Calu3 (cell line): ENCODE results near the gene ATP1B3. TPM values are rescaled to one million over a fixed set of nuclear protein-coding genes. Genes with fewer than 3 reads are reported as not detected.

Source experiments
- BruUV-seq: library from RNA; stranded (reverse); fragments of 400-500 nt; replicated peaks from 2 replicates; lab custom pipeline; 2021; lab: Mats Ljungman, UMichigan
- CTCF ChIA-PET: fragments of 300-600 bp; sonication (Branson Sonifier 250); formaldehyde crosslinking; loops from one replicate; lab custom pipeline; 2022; ENCODE audit warnings: antibody characterized with exemption; lab: Charles Lee
- DNase-seq: peaks from one replicate; pipeline ENCODE4 v3.0.0; 2022
- H3K27ac Mint-ChIP-seq: one replicate; pipeline ENCODE4 v1.8.0; 2022; ENCODE audit warnings: mixed read lengths; ENCODE audit not compliant: unreplicated experiment
- H3K27me3 Mint-ChIP-seq: one replicate; pipeline ENCODE4 v1.8.0; 2022; ENCODE audit warnings: mixed read lengths; ENCODE audit not compliant: unreplicated experiment
- H3K36me3 Mint-ChIP-seq: one replicate; pipeline ENCODE4 v1.8.0; 2022; ENCODE audit warnings: mild to moderate bottlenecking, moderate library complexity, mixed read lengths; ENCODE audit not compliant: insufficient read depth, unreplicated experiment
- H3K4me1 Mint-ChIP-seq: one replicate; pipeline ENCODE4 v1.8.0; 2022; ENCODE audit warnings: mild to moderate bottlenecking, low read depth, mixed read lengths; ENCODE audit not compliant: unreplicated experiment
- H3K4me3 Mint-ChIP-seq: one replicate; pipeline ENCODE4 v1.8.0; 2022; ENCODE audit warnings: mild to moderate bottlenecking, low read depth, moderate library complexity, mixed read lengths; ENCODE audit not compliant: unreplicated experiment
- H3K9me3 Mint-ChIP-seq: one replicate; pipeline ENCODE4 v1.8.0; 2022; ENCODE audit warnings: low read depth, mixed read lengths; ENCODE audit not compliant: unreplicated experiment
- intact Hi-C: fragments of 100-400 bp; cut with micrococcal nuclease; formaldehyde crosslinking; loops from one replicate; pipeline ENCODE4 v1.10.0; 2022; ENCODE audit not compliant: unreplicated experiment
- total RNA-seq: library from RNA; stranded (reverse); gene quantifications from 2 replicates; pipeline ENCODE4 v1.2.3, GENCODE V29; 2022
- TF ChIP-seq, protein P1 (sequence below): fragments of 200-600 bp; IDR thresholded peaks from one replicate; pipeline ENCODE4 v1.8.0; 2022; ENCODE audit warnings: antibody characterized with exemption; ENCODE audit not compliant: unreplicated experiment

The ATP1B3 gene
- total RNA-seq, 1 experiment from 2014 or later: 157 TPM

DNA sequence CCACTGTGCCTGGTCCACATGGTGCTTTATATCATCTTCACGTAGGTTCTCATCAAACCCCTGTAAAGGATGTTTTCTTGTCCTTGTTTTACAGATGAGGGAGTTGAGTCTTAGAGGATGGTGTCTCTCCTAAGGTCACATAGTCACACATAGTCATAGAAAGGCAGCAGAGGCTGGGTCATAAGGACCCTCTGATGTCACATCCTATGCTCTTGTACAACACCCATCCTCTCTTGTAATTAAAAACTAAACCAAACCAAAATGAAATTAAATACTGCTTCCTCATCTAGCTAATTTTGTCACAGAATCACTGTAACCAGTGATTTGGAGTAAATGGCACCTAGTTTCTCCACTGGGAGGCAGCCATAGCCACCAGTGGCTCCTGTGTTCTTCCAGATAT is 21.8 kb upstream of the ATP1B3 start:
- TF ChIP-seq, protein P1, sequence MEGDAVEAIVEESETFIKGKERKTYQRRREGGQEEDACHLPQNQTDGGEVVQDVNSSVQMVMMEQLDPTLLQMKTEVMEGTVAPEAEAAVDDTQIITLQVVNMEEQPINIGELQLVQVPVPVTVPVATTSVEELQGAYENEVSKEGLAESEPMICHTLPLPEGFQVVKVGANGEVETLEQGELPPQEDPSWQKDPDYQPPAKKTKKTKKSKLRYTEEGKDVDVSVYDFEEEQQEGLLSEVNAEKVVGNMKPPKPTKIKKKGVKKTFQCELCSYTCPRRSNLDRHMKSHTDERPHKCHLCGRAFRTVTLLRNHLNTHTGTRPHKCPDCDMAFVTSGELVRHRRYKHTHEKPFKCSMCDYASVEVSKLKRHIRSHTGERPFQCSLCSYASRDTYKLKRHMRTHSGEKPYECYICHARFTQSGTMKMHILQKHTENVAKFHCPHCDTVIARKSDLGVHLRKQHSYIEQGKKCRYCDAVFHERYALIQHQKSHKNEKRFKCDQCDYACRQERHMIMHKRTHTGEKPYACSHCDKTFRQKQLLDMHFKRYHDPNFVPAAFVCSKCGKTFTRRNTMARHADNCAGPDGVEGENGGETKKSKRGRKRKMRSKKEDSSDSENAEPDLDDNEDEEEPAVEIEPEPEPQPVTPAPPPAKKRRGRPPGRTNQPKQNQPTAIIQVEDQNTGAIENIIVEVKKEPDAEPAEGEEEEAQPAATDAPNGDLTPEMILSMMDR: no peak
- no peak for DNase-seq
- intact Hi-C loops: no loop called here
- Mint-ChIP-seq H3K27ac (no peak overlapping the region), H3K36me3 (no peaks in the 10 kb centered on the region), H3K9me3 (no peaks in the 10 kb centered on the region), H3K4me3 (no peak overlapping the region), H3K4me1 (peaks cover 11% of the 10 kb centered on the region), H3K27me3 (no peaks in the 10 kb centered on the region)
- no TSS peak for BruUV-seq
- CTCF ChIA-PET: interaction anchor here (0.7 kb wide), 1 partner anchor 310 kb away, joined by 4 read pairs; no protein-coding TSS in a partner anchor

DNA sequence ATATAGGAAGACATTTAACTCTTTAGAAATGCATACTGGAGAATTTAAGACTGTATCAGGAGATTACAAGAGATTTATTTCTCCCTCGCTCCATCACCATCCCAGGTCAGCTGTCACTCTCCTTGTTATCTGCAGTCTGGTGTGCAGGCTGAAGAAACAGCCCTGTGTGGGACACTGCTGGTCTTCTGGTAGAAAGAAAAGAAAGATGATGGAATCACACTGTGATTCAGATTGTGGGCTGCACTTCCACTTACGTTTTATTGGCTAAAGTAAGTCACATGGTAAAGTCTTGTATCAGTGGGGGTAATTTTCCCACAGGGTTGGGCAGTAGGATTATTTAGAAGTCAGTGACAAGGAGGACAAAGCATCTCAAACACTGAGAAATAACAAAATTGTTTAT is 18.1 kb upstream of the ATP1B3 start:
- intact Hi-C loops: no loop called here
- TF ChIP-seq, protein P1: no peak
- Mint-ChIP-seq H3K4me1 (peaks cover 20% of the 10 kb centered on the region), H3K36me3 (no peaks in the 10 kb centered on the region), H3K27me3 (no peaks in the 10 kb centered on the region), H3K9me3 (no peaks in the 10 kb centered on the region), H3K4me3 (no peak overlapping the region), H3K27ac (no peak overlapping the region)
- no peak for DNase-seq
- no TSS peak for BruUV-seq
- CTCF ChIA-PET: interaction anchor here (0.9 kb wide), 1 partner anchor 14 kb away, joined by 4 read pairs; no protein-coding TSS in a partner anchor

DNA sequence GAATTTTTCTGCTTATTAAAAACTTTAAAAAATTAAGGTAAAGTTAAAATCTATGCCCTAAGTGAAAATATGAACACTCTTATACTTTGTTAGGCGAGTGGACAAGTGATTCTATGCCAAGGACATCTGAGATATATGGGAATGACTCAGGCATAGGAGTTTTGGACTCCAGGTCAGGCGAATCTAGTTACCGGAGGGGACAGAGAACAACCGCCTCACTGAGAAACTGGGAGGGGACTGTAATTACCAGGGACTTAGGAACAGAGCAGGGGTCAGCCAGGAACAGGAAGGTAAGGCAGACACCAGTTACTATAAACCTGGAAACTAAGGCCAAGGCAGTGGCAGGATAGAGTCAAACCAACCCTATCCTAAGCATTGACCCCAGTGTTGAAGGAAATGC is 16.8 kb upstream of the ATP1B3 start:
- intact Hi-C loops: no loop called here
- Mint-ChIP-seq H3K4me3 (no peak overlapping the region), H3K27me3 (no peaks in the 10 kb centered on the region), H3K4me1 (peaks cover 17% of the 10 kb centered on the region), H3K27ac (no peak overlapping the region), H3K36me3 (no peaks in the 10 kb centered on the region), H3K9me3 (no peaks in the 10 kb centered on the region)
- TF ChIP-seq, protein P1: no peak
- CTCF ChIA-PET: no interaction called here
- no TSS peak for BruUV-seq
- no peak for DNase-seq

DNA sequence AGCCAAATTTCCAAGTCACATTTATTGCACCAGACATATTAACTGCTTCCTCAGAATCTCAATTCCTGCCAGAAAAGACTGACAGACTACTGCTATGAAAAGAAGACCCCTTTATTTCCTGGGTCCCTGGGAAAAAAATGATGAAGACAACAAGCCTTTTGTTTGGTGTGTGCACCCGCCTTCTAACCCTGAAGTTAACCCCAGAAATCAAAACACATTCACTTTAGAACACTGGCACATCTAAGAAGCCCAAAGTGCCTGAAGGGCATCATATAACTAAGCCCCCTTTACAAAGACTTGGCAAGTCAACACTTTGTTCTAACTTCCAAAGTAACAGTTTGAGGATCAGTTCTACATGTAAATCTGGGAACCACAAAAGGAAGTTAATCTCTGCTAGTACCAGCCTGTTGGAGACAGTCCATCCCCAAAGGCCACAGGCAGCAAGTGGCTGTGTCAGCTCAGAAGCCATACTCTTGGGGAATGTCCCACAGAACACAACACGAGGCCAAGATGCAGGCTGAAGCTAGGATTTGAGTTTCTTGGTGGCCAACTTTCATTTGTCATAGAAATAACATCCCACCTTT is 16.3 kb upstream of the ATP1B3 start:
- Mint-ChIP-seq H3K4me1 (peaks cover 17% of the 10 kb centered on the region), H3K27ac (no peak overlapping the region), H3K9me3 (no peaks in the 10 kb centered on the region), H3K27me3 (no peaks in the 10 kb centered on the region), H3K4me3 (no peak overlapping the region), H3K36me3 (no peaks in the 10 kb centered on the region)
- no TSS peak for BruUV-seq
- TF ChIP-seq, protein P1: no peak
- intact Hi-C loops: no loop called here
- CTCF ChIA-PET: interaction anchor here (1.2 to 1.6 kb wide), 2 partner anchors 9 to 24 kb away, joined by 3 to 7 read pairs; no protein-coding TSS in a partner anchor
- no peak for DNase-seq
